Ishikawa (cell line): ENCODE results near the gene TTC23L.

Source experiments
- EGR1 ChIP-seq: IDR thresholded peaks from 2 replicates; pipeline ENCODE4 v1.6.1; 2012
- EP300 ChIP-seq: IDR thresholded peaks from 2 replicates; pipeline ENCODE4 v1.6.1; 2012; ENCODE audit warnings: borderline replicate concordance
- NFIC ChIP-seq: IDR thresholded peaks from 2 replicates; pipeline ENCODE4 v1.6.1; 2012
- RAD21 ChIP-seq: IDR thresholded peaks from 2 replicates; pipeline ENCODE4 v1.6.1; 2012; ENCODE audit warnings: low read depth
- REST ChIP-seq: IDR thresholded peaks from 2 replicates; pipeline ENCODE4 v1.6.1; 2012; ENCODE audit warnings: low read depth, mild to moderate bottlenecking
- USF1 ChIP-seq: IDR thresholded peaks from 2 replicates; pipeline ENCODE4 v1.6.1; 2012
- YY1 ChIP-seq: IDR thresholded peaks from 2 replicates; pipeline ENCODE4 v1.6.1; 2012; ENCODE audit warnings: low read depth
- ZBTB7A ChIP-seq: IDR thresholded peaks from 2 replicates; pipeline ENCODE4 v1.6.1; 2012; ENCODE audit warnings: low read depth
- TF ChIP-seq, protein P1 (sequence below): IDR thresholded peaks from 2 replicates; pipeline ENCODE4 v1.6.1; 2012

DNA sequence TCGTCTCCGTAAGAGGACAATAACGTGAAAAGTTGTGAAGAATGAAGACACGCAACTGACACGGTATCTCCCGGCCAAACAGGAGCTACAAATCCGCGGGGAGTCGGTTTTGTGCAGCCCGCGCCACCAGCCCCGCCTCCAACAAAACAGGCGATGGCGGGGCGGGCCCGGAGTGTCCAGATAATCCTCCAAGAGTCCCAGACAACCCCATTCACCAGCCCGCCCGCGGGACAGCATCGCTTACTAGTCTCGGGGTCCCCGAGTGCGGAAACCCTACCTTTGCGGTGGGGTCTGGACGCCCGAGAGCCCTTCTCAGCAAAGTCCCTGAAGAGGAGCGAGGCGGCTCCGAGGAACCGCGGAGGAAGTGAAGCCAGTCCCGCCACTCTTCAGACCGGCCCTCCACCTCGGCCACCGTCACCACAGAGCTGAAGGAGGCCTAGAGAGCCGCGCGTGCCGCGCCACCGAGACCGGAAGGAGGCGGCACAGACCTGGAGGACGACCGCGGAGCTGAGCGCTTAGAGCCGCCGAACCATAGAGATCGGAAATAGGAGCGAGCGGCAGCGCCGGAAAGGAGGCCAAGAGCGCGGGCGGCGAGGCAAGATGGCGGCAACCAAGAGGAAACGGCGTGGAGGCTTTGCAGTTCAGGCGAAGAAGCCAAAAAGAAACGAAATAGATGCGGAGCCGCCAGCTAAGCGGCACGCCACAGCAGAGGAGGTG, 76.3 kb downstream of the TTC23L start, which contains the start of the genes BRIX1 and RAD1:
- peak; percentile 13; the same call in 1 of the 2 replicates for TF ChIP-seq REST
- TF ChIP-seq RAD21, result no peak
- TF ChIP-seq YY1, result peak; percentile 97
- peak; percentile 84 for TF ChIP-seq EGR1
- TF ChIP-seq, protein P1, sequence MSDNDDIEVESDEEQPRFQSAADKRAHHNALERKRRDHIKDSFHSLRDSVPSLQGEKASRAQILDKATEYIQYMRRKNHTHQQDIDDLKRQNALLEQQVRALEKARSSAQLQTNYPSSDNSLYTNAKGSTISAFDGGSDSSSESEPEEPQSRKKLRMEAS, result peak; percentile 92
- TF ChIP-seq ZBTB7A, result no peak
- TF ChIP-seq EP300, result no peak; the same call in 1 of the 2 replicates
- peak; percentile 30 for TF ChIP-seq NFIC
- no peak for TF ChIP-seq USF1
